OCI-LY7 (cell line): ENCODE data around the gene SIGLEC1. TPM values are rescaled to one million over a fixed set of nuclear protein-coding genes. Genes with fewer than 3 reads are reported as not detected.

Source experiments
- BruUV-seq: library from RNA; stranded (reverse); fragments of 400-500 nt; replicated peaks from 2 replicates; lab custom pipeline; 2021; lab: Mats Ljungman, UMichigan
- CTCF ChIA-PET: fragments of 300-600 bp; sonication (Branson Sonifier 250); formaldehyde crosslinking; loops from one replicate; lab custom pipeline; 2022; ENCODE audit warnings: antibody characterized with exemption; ENCODE audit not compliant: unreplicated experiment; lab: Charles Lee
- POLR2A ChIA-PET: fragments of 300-600 bp; sonication (Branson Sonifier 250); formaldehyde crosslinking; loops from one replicate; lab custom pipeline; 2022; ENCODE audit warnings: antibody characterized with exemption; lab: Charles Lee
- DNase-seq: peaks from one replicate; pipeline ENCODE4 v3.0.0-alpha.2; 2015; ENCODE audit warnings: low spot score
- H2AFZ ChIP-seq: fragments of 200-600 bp; sonication (generic), shearing (Covaris generic); 2 replicates; pipeline ENCODE4 v1.6.1; 2014; ENCODE audit warnings: mild to moderate bottlenecking, antibody characterized with exemption, low read length, moderate library complexity
- H3K27ac ChIP-seq: fragments of 200-600 bp; sonication (generic); 2 replicates; pipeline ENCODE4 v1.5.1; 2014; ENCODE audit warnings: mixed run types, low read depth, mild to moderate bottlenecking, moderate library complexity, low read length, inconsistent platforms; ENCODE audit not compliant: poor library complexity, severe bottlenecking
- H3K36me3 ChIP-seq: fragments of 200-600 bp; sonication (generic); 2 replicates; pipeline ENCODE4 v1.6.1; 2014; ENCODE audit warnings: mild to moderate bottlenecking, antibody characterized with exemption, low read length, moderate library complexity, mixed read lengths; ENCODE audit not compliant: insufficient read depth
- H3K4me1 ChIP-seq: fragments of 200-600 bp; sonication (generic); 2 replicates; pipeline ENCODE4 v1.5.1; 2014; ENCODE audit warnings: mild to moderate bottlenecking, low read length; ENCODE audit not compliant: insufficient read depth, poor library complexity, severe bottlenecking
- H3K4me2 ChIP-seq: fragments of 200-600 bp; sonication (generic); 2 replicates; pipeline ENCODE4 v1.6.1; 2014; ENCODE audit warnings: mild to moderate bottlenecking, low read length
- H3K4me3 ChIP-seq: fragments of 200-600 bp; sonication (generic); 2 replicates; pipeline ENCODE4 v1.5.1; 2014; ENCODE audit warnings: mild to moderate bottlenecking, low read depth, low read length; ENCODE audit not compliant: poor library complexity, severe bottlenecking
- H3K79me2 ChIP-seq: fragments of 200-600 bp; sonication (generic); 2 replicates; pipeline ENCODE4 v1.6.1; 2016; ENCODE audit warnings: low read depth, mild to moderate bottlenecking, low read length, moderate library complexity, mixed read lengths; ENCODE audit not compliant: insufficient read depth
- H3K9me2 ChIP-seq: fragments of 200-600 bp; sonication (generic); 2 replicates; pipeline ENCODE4 v1.6.1; 2016; ENCODE audit warnings: mild to moderate bottlenecking, low read length, mixed read lengths; ENCODE audit not compliant: insufficient read depth
- H3K9me3 ChIP-seq: fragments of 200-600 bp; sonication (generic); 2 replicates; pipeline ENCODE4 v1.6.1; 2014; ENCODE audit warnings: mild to moderate bottlenecking, mixed run types, low read length, mixed read lengths
- H4K20me1 ChIP-seq: fragments of 200-600 bp; sonication (generic); 2 replicates; pipeline ENCODE4 v1.6.1; 2014; ENCODE audit warnings: mild to moderate bottlenecking, antibody characterized with exemption, low read length, moderate library complexity, mixed read lengths; ENCODE audit not compliant: insufficient read depth
- CTCF ChIP-seq: fragments of 200-600 bp; sonication (generic); conservative IDR thresholded peaks from 2 replicates; pipeline ENCODE4 v1.5.1; 2014; ENCODE audit warnings: mild to moderate bottlenecking, antibody characterized with exemption, low read length, moderate library complexity, mixed read lengths
- EZH2phosphoT487 ChIP-seq: fragments of 200-600 bp; sonication (generic); IDR thresholded peaks from 2 replicates; pipeline ENCODE4 v1.6.1; 2018; ENCODE audit warnings: low read depth, borderline replicate concordance, mild to moderate bottlenecking, mixed run types, antibody characterized with exemption, low read length, moderate library complexity, mixed read lengths
- intact Hi-C: fragments of 100-400 bp; cut with micrococcal nuclease; formaldehyde crosslinking; loops from one replicate; pipeline ENCODE4 v1.10.0; 2022; ENCODE audit not compliant: unreplicated experiment
- total RNA-seq, 2 experiments: library from RNA; depleted of rRNA in 1 of 2; stranded (reverse); fragments of >200 nt in 1 of 2; shearing (Covaris generic) in 1 of 2; gene quantifications; 2 replicates each; pipeline ENCODE4 v1.2.3, GENCODE V29; 2014 to 2022

The SIGLEC1 gene
- total RNA-seq, 2 experiments from 2014 or later, result 0.11 TPM; not detected in 1

- H3K4me3 ChIP-seq, result no peak overlapping the region
- no peaks in the 10 kb centered on the region for H3K4me1 ChIP-seq
- no peaks in the 10 kb centered on the region for H3K9me3 ChIP-seq
- no peaks in the 10 kb centered on the region for H4K20me1 ChIP-seq
- CTCF ChIA-PET, result interaction anchor here (0.6 kb wide), 1 partner anchor 1155 kb away, joined by 3 read pairs; no protein-coding TSS in a partner anchor
- no peaks in the 10 kb centered on the region for H3K9me2 ChIP-seq
- no peak overlapping the region for H3K27ac ChIP-seq
- H3K4me2 ChIP-seq, result no peak overlapping the region
- H3K79me2 ChIP-seq, result no peaks in the 10 kb centered on the region
- no peak for TF ChIP-seq CTCF
- TF ChIP-seq EZH2phosphoT487, result no peak
- intact Hi-C loops, result no loop called here
- no TSS peak for BruUV-seq
- H2AFZ ChIP-seq, result no peak overlapping the region
- POLR2A ChIA-PET, result no interaction called here
- no peak for DNase-seq
- H3K36me3 ChIP-seq, result no peaks in the 10 kb centered on the region
Observed at GRCh38 chr20:3735768-3736167, 23.4 kb upstream of the SIGLEC1 start.

GRCh38 chr20:3734111-3734843, 21.9 kb upstream of the SIGLEC1 start:
- Histone ChIP-seq H3K27ac (no peak overlapping the region), H3K4me2 (no peak overlapping the region), H3K9me3 (no peaks in the 10 kb centered on the region), H3K4me3 (no peak overlapping the region), H2AFZ (no peak overlapping the region), H4K20me1 (no peaks in the 10 kb centered on the region), H3K36me3 (no peaks in the 10 kb centered on the region), H3K9me2 (no peaks in the 10 kb centered on the region), H3K79me2 (no peaks in the 10 kb centered on the region), H3K4me1 (no peaks in the 10 kb centered on the region)
- no peak for DNase-seq
- POLR2A ChIA-PET, result no interaction called here
- intact Hi-C loops, result no loop called here
- no TSS peak for BruUV-seq
- CTCF ChIA-PET, result no interaction called here
- TF ChIP-seq CTCF (no peak), EZH2phosphoT487 (no peak)
